HT-29 (cell line): ENCODE measurements around the gene RASSF3. TPM values are rescaled to one million over a fixed set of nuclear protein-coding genes. Genes with fewer than 3 reads are reported as not detected.

Experiments used
- DNase-seq: peaks from one replicate; pipeline ENCODE4 v3.0.0-alpha.2; 2015; ENCODE audit warnings: low spot score
- small RNA-seq: library from RNA; depleted of rRNA; stranded (forward); fragments of <200 nt; gene quantifications from one replicate; pipeline ENCODE3, GENCODE V24; 2014
- total RNA-seq: library from RNA; depleted of rRNA; stranded (reverse); fragments of >200 nt; shearing (Covaris generic); gene quantifications from 2 replicates; pipeline ENCODE4 v1.2.3, GENCODE V29; 2014; rRNA removed

Gene RASSF3
- total RNA-seq, 1 experiment from 2014 or later: 41.9 TPM

- no peak for DNase-seq
Observed at GRCh38 chr12:64723630-64724029, 113.3 kb downstream of the RASSF3 start.

- DNase-seq: no peak
Observed at GRCh38 chr12:64724201-64724745, 114.0 kb downstream of the RASSF3 start.

- no peak for DNase-seq
Observed at GRCh38 chr12:64729909-64730587, 119.8 kb downstream of the RASSF3 start.

- DNase-seq: no peak
Observed at GRCh38 chr12:64730588-64730969, 120.3 kb downstream of the RASSF3 start.

- no peak for DNase-seq
Observed at GRCh38 chr12:64731683-64732082, 121.4 kb downstream of the RASSF3 start.

- DNase-seq: peak; percentile 41
Observed at GRCh38 chr12:64733857-64734256, 123.6 kb downstream of the RASSF3 start.

GRCh38 chr12:64735442-64735841 is 125.1 kb downstream of the RASSF3 start:
- DNase-seq: no peak

- DNase-seq: no peak
Observed at GRCh38 chr12:64736771-64737170, 126.5 kb downstream of the RASSF3 start.

GRCh38 chr12:64737539-64737938 is 127.2 kb downstream of the RASSF3 start:
- no peak for DNase-seq

- no peak for DNase-seq
Observed at GRCh38 chr12:64739778-64740177, 129.5 kb downstream of the RASSF3 start.

- no peak for DNase-seq
Observed at GRCh38 chr12:64740646-64741045, 130.4 kb downstream of the RASSF3 start.

- DNase-seq: no peak
Observed at GRCh38 chr12:64742416-64742815, 132.1 kb downstream of the RASSF3 start.

GRCh38 chr12:64743206-64743605 is 132.9 kb downstream of the RASSF3 start:
- DNase-seq: no peak

- no peak for DNase-seq
Observed at GRCh38 chr12:64744422-64745258, 134.3 kb downstream of the RASSF3 start.

- no peak for DNase-seq
Observed at GRCh38 chr12:64745259-64745807, 135.0 kb downstream of the RASSF3 start.

GRCh38 chr12:64745980-64746379 is 135.7 kb downstream of the RASSF3 start:
- no peak for DNase-seq

- DNase-seq: no peak
Observed at GRCh38 chr12:64746663-64747062, 136.4 kb downstream of the RASSF3 start.

Small RNAs within 50 kb of the gene (small RNA-seq; reads per million reads assigned to genes)
- gene MIR548C: not detected
- gene MIR548Z: not detected
- gene RF00137: not detected

Other genes with a start within 250 kb of the RASSF3 start
- gene C12orf56, start 219.7 kb upstream of the RASSF3 start, total RNA-seq: not detected in 2 replicates
- 42.6 and 45.2 TPM in 2 replicates for gene XPOT, start 206.1 kb upstream of the RASSF3 start, total RNA-seq
- gene TBK1, start 158.4 kb upstream of the RASSF3 start, total RNA-seq: 13.2 and 13.7 TPM in 2 replicates
- gene GNS, start 148.9 kb downstream of the RASSF3 start, total RNA-seq: 36.4 and 41.5 TPM in 2 replicates
- 44.7 and 46.2 TPM in 2 replicates for gene TBC1D30, start 214.2 kb downstream of the RASSF3 start, total RNA-seq